Measurements from ENCODE around the gene PUS1. TPM values are rescaled to one million over a fixed set of nuclear protein-coding genes. Genes with fewer than 3 reads are reported as not detected.

PUS1 gene
- total RNA-seq, 1 experiment from 2014 or later, result 117 TPM

DNA sequence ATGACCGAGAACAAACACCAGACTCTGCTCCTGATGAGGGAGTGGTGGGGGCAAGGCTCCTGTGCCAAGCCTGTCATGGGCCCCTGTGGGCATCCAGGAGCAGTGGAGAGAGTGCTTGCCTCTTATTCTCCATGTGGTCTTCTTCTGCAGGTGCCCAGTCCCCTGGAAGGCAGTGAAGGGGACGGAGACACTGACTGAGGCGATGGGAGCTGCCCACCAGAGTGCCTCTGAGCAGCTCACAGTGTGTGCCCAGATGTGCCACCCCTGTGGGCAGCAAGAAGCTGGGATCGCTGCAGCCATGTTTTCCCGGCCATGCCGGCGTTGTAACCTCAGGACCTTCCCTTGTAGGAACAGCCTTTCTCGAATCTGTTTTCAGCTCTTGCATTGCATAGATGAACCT is 14.3 kb downstream of the PUS1 start:
- Histone ChIP-seq H2BK12ac (ENCODE audit: insufficient read length, low read depth, low read length) (no peak overlapping the region), H4K5ac (ENCODE audit: insufficient read length, low read depth, low read length) (no peak overlapping the region), H3K9ac (ENCODE audit: extremely low read depth, insufficient read length, low read length) (no peak overlapping the region), H3K79me2 (ENCODE audit: insufficient read depth, low read length) (no peaks in the 10 kb centered on the region; the same call in 1 of the 2 replicates), H4K91ac (ENCODE audit: insufficient read length, low read depth, low read length) (no peak overlapping the region), H2BK15ac (ENCODE audit: low read depth, low read length) (no peak overlapping the region), H3T11ph (ENCODE audit: low read length) (no peak overlapping the region), H3K27me3 (ENCODE audit: insufficient read depth, low read length) (no peaks in the 10 kb centered on the region), H3K4ac (ENCODE audit: low read depth, low read length) (no peak overlapping the region), H3K23me2 (ENCODE audit: insufficient read length, low read depth, low read length, poor library complexity, severe bottlenecking) (no peaks in the 10 kb centered on the region), H3K27ac (ENCODE audit: insufficient read length, low read depth, low read length) (no peak overlapping the region), H2BK20ac (ENCODE audit: low read depth, low read length, poor library complexity, severe bottlenecking) (no peak overlapping the region), H2BK5ac (ENCODE audit: insufficient read length, low read length) (no peak overlapping the region), H4K8ac (replicated peaks; ENCODE audit: insufficient read length, low read depth, low read length) (no peak overlapping the region), H2AK5ac (ENCODE audit: insufficient read length, low read length) (no peak overlapping the region), H3K23ac (ENCODE audit: insufficient read length, low read depth, low read length) (no peak overlapping the region), H2AFZ (ENCODE audit: low read length) (no peak overlapping the region), H2BK120ac (ENCODE audit: low read depth, low read length, poor library complexity, severe bottlenecking) (no peak overlapping the region), H3K14ac (ENCODE audit: insufficient read depth, low read length) (no peak overlapping the region), H3K79me1 (ENCODE audit: insufficient read depth, low read depth, low read length, poor library complexity, severe bottlenecking) (no peaks in the 10 kb centered on the region), H3K4me1 (ENCODE audit: insufficient read depth, low read length) (peaks cover 4% of the 10 kb centered on the region; the same call in 1 of the 2 replicates), H3K4me2 (ENCODE audit: insufficient read depth, insufficient read length, low read length) (no peak overlapping the region), H4K20me1 (ENCODE audit: control insufficient read depth, insufficient read depth, insufficient read length) (no peaks in the 10 kb centered on the region), H3K56ac (ENCODE audit: insufficient read length, low read depth, low read length) (no peak overlapping the region), H3K18ac (ENCODE audit: insufficient read length, low read depth, low read length) (no peak overlapping the region), H3K9me3 (ENCODE audit: control insufficient read depth, low read depth, low read length) (no peaks in the 10 kb centered on the region)
- TF ChIP-seq CTCF (conservative IDR thresholded peaks at IDR 0.05), result no peak
- peaks cover 3 to 8% of the 10 kb centered on the region in 2 experiments for H3K4me1 Mint-ChIP-seq
- no CpG with 5 or more reads among the region's 8 CpGs for WGBS (ENCODE audit: extremely low coverage, insufficient read length, low lambda C conversion rate)
- H3K27ac Mint-ChIP-seq, result no peak overlapping the region; a peak in 1 of 7 replicates
- H3K27me3 Mint-ChIP-seq (ENCODE audit: low read depth), result peaks cover 1% of the 10 kb centered on the region; the same call in 1 of the 2 replicates
- H3K9me3 Mint-ChIP-seq, result no peaks in the 10 kb centered on the region
- DNase-seq, result peak; percentile 27
- H3K4me3 Mint-ChIP-seq, result no peak overlapping the region
- H3K36me3 Mint-ChIP-seq (ENCODE audit: insufficient read depth in 1 of 3, low read depth in 3 of 3), result peaks cover 40 to 73% (median 57%) of the 10 kb centered on the region in 3 experiments; a peak in 6 of 7 replicates

Measured in H9 (cell line).